ENCODE data around the gene TRIP13. TPM values are rescaled to one million over a fixed set of nuclear protein-coding genes. Genes with fewer than 3 reads are reported as not detected.

The TRIP13 gene
- total and polyA plus RNA-seq, 4 donors, result 2.7 to 6.2 (median 3.2) TPM

DNA sequence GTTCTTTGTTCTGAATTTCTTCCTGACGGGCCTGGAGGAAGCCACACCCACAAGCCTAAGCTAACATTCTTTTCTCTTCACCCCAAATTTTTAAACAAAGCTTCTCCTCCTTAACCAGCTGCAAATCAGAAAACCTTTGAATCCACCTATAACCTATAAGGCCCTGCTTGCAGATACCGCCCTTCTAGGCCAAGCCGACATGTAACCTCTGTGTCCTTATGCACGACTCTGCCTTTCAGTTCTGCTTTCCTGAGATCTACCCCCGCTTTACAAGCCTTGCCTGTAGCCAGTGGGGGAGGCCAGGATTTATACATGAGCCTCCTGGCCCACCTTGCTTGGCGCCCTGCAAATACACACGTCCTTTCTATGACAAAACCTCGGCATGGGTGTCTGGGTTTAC, 19.4 kb upstream of the TRIP13 start:
- no peaks in the 10 kb centered on the region for H3K9me3 ChIP-seq (ENCODE audit: control insufficient read depth in 4 of 4, insufficient read depth in 3 of 4, low read length in 3 of 4)
- no peaks in the 10 kb centered on the region for H3K27me3 ChIP-seq (ENCODE audit: control insufficient read depth in 3 of 3, insufficient read depth in 3 of 3, low read length in 2 of 3)
- no peak for ATAC-seq (ENCODE audit: insufficient read depth, low FRiP score)
- H3K4me1 ChIP-seq (ENCODE audit: control insufficient read depth in 5 of 5, insufficient read depth in 5 of 5, low read length in 5 of 5), result peaks cover 0 to 2% (median 0%) of the 10 kb centered on the region in 5 donors
- DNase-seq, result no peak
- no peak overlapping the region for H3K4me3 ChIP-seq
- TF ChIP-seq, protein P1, sequence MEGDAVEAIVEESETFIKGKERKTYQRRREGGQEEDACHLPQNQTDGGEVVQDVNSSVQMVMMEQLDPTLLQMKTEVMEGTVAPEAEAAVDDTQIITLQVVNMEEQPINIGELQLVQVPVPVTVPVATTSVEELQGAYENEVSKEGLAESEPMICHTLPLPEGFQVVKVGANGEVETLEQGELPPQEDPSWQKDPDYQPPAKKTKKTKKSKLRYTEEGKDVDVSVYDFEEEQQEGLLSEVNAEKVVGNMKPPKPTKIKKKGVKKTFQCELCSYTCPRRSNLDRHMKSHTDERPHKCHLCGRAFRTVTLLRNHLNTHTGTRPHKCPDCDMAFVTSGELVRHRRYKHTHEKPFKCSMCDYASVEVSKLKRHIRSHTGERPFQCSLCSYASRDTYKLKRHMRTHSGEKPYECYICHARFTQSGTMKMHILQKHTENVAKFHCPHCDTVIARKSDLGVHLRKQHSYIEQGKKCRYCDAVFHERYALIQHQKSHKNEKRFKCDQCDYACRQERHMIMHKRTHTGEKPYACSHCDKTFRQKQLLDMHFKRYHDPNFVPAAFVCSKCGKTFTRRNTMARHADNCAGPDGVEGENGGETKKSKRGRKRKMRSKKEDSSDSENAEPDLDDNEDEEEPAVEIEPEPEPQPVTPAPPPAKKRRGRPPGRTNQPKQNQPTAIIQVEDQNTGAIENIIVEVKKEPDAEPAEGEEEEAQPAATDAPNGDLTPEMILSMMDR (IDR thresholded peaks at IDR 0.05; ENCODE audit: control extremely low read depth, extremely low read depth), result no peak
- 77 to 82% methylated on average over 8 of the region's 8 CpGs for WGBS, 2 donors
- H3K36me3 ChIP-seq (ENCODE audit: control insufficient read depth in 4 of 4, insufficient read depth in 4 of 4, low read length in 4 of 4), result peaks cover 37 to 74% (median 54%) of the 10 kb centered on the region in 4 donors
- H3K9ac ChIP-seq (ENCODE audit: insufficient read depth in 1 of 2, low read length in 2 of 2), result no peak overlapping the region
- H3K27ac ChIP-seq (ENCODE audit: low read depth in 1 of 2, low read length in 1 of 2), result no peak overlapping the region

DNA sequence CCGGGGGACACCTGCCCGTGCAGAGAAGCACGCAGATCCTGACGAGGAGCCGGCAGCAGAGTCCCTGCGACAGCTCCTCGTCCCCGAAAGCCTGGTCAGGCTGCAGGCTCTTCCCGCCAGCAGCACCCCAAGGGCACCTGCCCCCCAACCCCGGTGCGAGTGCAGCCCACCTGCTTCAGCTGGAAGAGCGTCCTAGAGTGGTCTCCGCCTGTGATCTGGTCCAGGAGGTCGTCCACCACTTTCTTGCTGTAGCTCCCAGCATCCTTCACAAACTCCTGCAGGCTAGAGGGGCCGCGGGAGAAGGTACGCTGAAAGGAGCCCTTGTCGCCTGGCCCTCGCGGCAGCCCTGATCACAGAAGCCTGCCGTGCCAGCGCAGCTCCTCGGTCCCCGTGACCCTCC, 16.8 kb upstream of the TRIP13 start:
- TF ChIP-seq, protein P1 (IDR thresholded peaks at IDR 0.05; ENCODE audit: control extremely low read depth, extremely low read depth), result no peak
- Histone ChIP-seq H3K4me3 (no peak overlapping the region), H3K27ac (ENCODE audit: low read depth in 1 of 2, low read length in 1 of 2) (no peak overlapping the region), H3K36me3 (ENCODE audit: control insufficient read depth in 4 of 4, insufficient read depth in 4 of 4, low read length in 4 of 4) (peaks cover 21 to 55% (median 32%) of the 10 kb centered on the region in 4 donors), H3K9me3 (ENCODE audit: control insufficient read depth in 4 of 4, insufficient read depth in 3 of 4, low read length in 3 of 4) (no peaks in the 10 kb centered on the region), H3K9ac (ENCODE audit: insufficient read depth in 1 of 2, low read length in 2 of 2) (no peak overlapping the region), H3K27me3 (ENCODE audit: control insufficient read depth in 3 of 3, insufficient read depth in 3 of 3, low read length in 2 of 3) (no peaks in the 10 kb centered on the region), H3K4me1 (ENCODE audit: control insufficient read depth in 5 of 5, insufficient read depth in 5 of 5, low read length in 5 of 5) (peaks cover 0 to 2% (median 0%) of the 10 kb centered on the region in 5 donors)
- ATAC-seq (ENCODE audit: insufficient read depth, low FRiP score) (no peak), DNase-seq (no peak)
- 97% methylated on average over 24 of the region's 24 CpGs for WGBS, 2 donors

DNA sequence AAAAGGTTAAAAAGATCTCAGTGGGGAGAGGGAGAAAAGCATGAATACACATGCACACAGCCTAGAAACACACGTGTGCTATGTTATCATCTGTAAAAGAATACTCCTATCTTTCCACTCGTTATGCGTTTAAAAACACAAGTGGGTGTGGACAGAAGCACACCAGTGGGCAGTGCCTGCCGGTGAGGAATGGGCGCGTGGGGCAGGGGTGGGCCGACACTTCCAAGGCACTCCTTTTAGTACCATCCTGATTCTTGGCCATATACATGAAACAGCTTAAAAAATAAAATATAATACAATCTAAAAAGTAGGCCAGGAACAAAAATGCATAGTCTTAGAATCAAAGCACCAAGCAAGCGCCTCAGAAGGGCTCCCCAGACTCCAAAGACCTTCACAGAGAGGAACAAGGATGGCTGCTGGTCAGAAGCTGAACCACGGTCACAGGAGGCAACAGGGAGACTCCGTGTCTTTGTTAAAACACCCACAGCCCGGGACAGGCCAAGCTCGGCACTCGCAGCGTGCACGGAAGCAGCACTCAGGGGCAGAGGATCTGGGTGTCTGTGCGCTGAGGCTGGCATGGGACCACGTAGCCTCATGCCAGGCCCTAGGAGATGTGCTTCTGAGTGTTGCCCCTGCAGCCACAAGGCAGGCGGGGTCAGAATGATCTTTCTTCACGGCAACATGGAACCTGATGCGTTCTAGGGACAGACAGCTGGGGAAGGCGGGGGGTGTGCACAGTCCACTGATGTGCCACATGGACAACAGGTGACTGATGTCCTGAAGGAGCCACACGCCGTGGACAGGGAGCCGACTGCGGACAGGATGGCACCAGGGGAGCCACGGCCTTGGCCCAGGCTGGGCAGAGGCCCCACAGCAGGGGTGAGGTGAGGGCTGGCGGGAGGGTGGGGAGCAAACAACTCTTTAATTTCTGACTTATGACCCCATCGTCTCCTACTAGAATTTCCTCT, 16.0 kb upstream of the TRIP13 start:
- Histone ChIP-seq H3K27me3 (ENCODE audit: control insufficient read depth in 3 of 3, insufficient read depth in 3 of 3, low read length in 2 of 3) (no peaks in the 10 kb centered on the region), H3K9me3 (ENCODE audit: control insufficient read depth in 4 of 4, insufficient read depth in 3 of 4, low read length in 3 of 4) (no peaks in the 10 kb centered on the region), H3K4me3 (no peak overlapping the region), H3K27ac (ENCODE audit: low read depth in 1 of 2, low read length in 1 of 2) (no peak overlapping the region), H3K36me3 (ENCODE audit: control insufficient read depth in 4 of 4, insufficient read depth in 4 of 4, low read length in 4 of 4) (peaks cover 22 to 55% (median 29%) of the 10 kb centered on the region in 4 donors), H3K9ac (ENCODE audit: insufficient read depth in 1 of 2, low read length in 2 of 2) (no peak overlapping the region), H3K4me1 (ENCODE audit: control insufficient read depth in 5 of 5, insufficient read depth in 5 of 5, low read length in 5 of 5) (peaks cover 0 to 2% (median 0%) of the 10 kb centered on the region in 5 donors)
- TF ChIP-seq, protein P1 (IDR thresholded peaks at IDR 0.05; ENCODE audit: control extremely low read depth, extremely low read depth), result no peak
- no peak for ATAC-seq (ENCODE audit: insufficient read depth, low FRiP score)
- DNase-seq, result no peak
- WGBS, 2 donors, result 95 to 97% methylated on average over 28 of the region's 28 CpGs
